K562 (cell line): Measurements from ENCODE around the gene TRABD. TPM values are rescaled to one million over a fixed set of nuclear protein-coding genes. Genes with fewer than 3 reads are reported as not detected.

Experiments used
- ATAC-seq: fragments of 200-7000 bp; cut with Tn5 transposase; 3 replicates; pipeline ENCODE4 v1.9.1; 2020; ENCODE audit warnings: moderate library complexity
- BruUV-seq: library from RNA; stranded (reverse); fragments of 400-500 nt; replicated peaks from 2 replicates; lab custom pipeline; 2021; lab: Mats Ljungman, UMichigan
- CTCF ChIA-PET: fragments of 300-600 bp; formaldehyde crosslinking; extraction: SDS; loops from one replicate; lab custom pipeline; 2021; ENCODE audit warnings: low intra/inter-chr PET ratio; lab: Yijun Ruan, JAX
- POLR2A ChIA-PET: fragments of 300-600, 350-650 bp; sonication (Branson Sonifier 250); formaldehyde crosslinking; extraction: SDS; loops from one replicate; lab custom pipeline; 2021; ENCODE audit warnings: antibody characterized with exemption, inconsistent platforms; lab: Yijun Ruan, JAX
- DNase-seq, 4 experiments: peaks; one replicate each; pipeline versions ENCODE4 v3.0.0 to v3.0.0-alpha.2; 2011 to 2018; ENCODE audit warnings: low spot score in 3 of 4, mixed read lengths in 3 of 4; ENCODE audit errors: extremely low read depth in 1 of 4
- FAIRE-seq: peaks from 2 replicates; lab custom pipeline; 2011; peaks lifted over from hg19 to GRCh38; lab: Jason Lieb, UNC
- H2AFZ ChIP-seq: 2 replicates; pipeline ENCODE4 v1.6.0; 2011; ENCODE audit warnings: low read depth, low read length, control low read depth, inconsistent platforms
- H3K27ac ChIP-seq: fragments of 200-600 bp; 3 replicates; pipeline ENCODE4 v1.8.0; 2011; ENCODE audit warnings: low read depth, mild to moderate bottlenecking, control low read depth, inconsistent platforms, low read length, moderate library complexity, mixed read lengths; ENCODE audit errors: extremely low read depth
- H3K27me3 ChIP-seq, 2 experiments: fragments of 300-600 bp in 1 of 2; 2 replicates in 1 of 2; 3 replicates in 1 of 2; pipeline versions ENCODE4 v1.6.0 to v1.8.0; 2011; ENCODE audit warnings: inconsistent platforms in 2 of 2, low read length in 2 of 2, mild to moderate bottlenecking in 1 of 2, mixed read lengths in 1 of 2, moderate library complexity in 1 of 2; ENCODE audit not compliant: control insufficient read depth in 2 of 2, insufficient read depth in 2 of 2
- H3K36me3 ChIP-seq: fragments of 300-600 bp; 3 replicates; pipeline ENCODE4 v1.8.0; 2011; ENCODE audit warnings: mild to moderate bottlenecking, low read length, inconsistent platforms; ENCODE audit not compliant: control insufficient read depth, insufficient read depth
- H3K4me1 ChIP-seq, 2 experiments: fragments of 200-600 bp in 1 of 2; replicated peaks in 1 of 2; 2 replicates in 1 of 2; 3 replicates in 1 of 2; pipeline versions ENCODE4 v1.5.1 to v1.8.0; 2011; ENCODE audit warnings: inconsistent platforms in 2 of 2, low read length in 2 of 2, mild to moderate bottlenecking in 1 of 2, mixed read lengths in 1 of 2, moderate library complexity in 1 of 2; ENCODE audit not compliant: control insufficient read depth in 2 of 2, insufficient read depth in 2 of 2
- H3K4me2 ChIP-seq: 2 replicates; pipeline ENCODE4 v1.6.1; 2011; ENCODE audit warnings: low read length, control low read depth, inconsistent platforms, mixed read lengths; ENCODE audit not compliant: insufficient read depth
- H3K4me3 ChIP-seq: fragments of 200-600 bp; sonication (generic), shearing (Covaris generic); 2 replicates; pipeline ENCODE4 v1.5.1; 2016; ENCODE audit warnings: control low read depth, inconsistent platforms
- H3K79me2 ChIP-seq: fragments of 200-600 bp; 3 replicates; pipeline ENCODE4 v1.8.0; 2011; ENCODE audit warnings: low read length, inconsistent platforms; ENCODE audit not compliant: control insufficient read depth, insufficient read depth
- H3K9ac ChIP-seq, 2 experiments: 2 replicates each; pipeline versions ENCODE4 v1.6.0 to v1.6.1; 2011; ENCODE audit warnings: low read depth in 2 of 2, low read length in 2 of 2, control low read depth in 1 of 2, inconsistent platforms in 1 of 2, mild to moderate bottlenecking in 1 of 2, mixed read lengths in 1 of 2; ENCODE audit not compliant: insufficient read depth in 1 of 2
- H3K9me1 ChIP-seq: one replicate; pipeline ENCODE4 v1.6.0; 2011; ENCODE audit warnings: inconsistent platforms, mild to moderate bottlenecking, low read length, moderate library complexity; ENCODE audit not compliant: control insufficient read depth, insufficient read depth
- H3K9me3 ChIP-seq: replicated peaks from 2 replicates; pipeline ENCODE4 v1.5.1; 2011; ENCODE audit warnings: low read depth, low read length, inconsistent platforms; ENCODE audit not compliant: control insufficient read depth, insufficient read depth
- H4K20me1 ChIP-seq: replicated peaks from 2 replicates; pipeline ENCODE4 v1.6.1; 2011; ENCODE audit warnings: low read length, inconsistent platforms, mixed read lengths; ENCODE audit not compliant: control insufficient read depth, insufficient read depth
- MAFG ChIP-seq: fragments of 450-650 bp; conservative IDR thresholded peaks from 2 replicates; pipeline ENCODE4 v1.6.1; 2016; ENCODE audit warnings: missing genetic modification characterization, missing compliant biosample characterization
- POLR2G ChIP-seq: fragments of 200-400 bp; formaldehyde crosslinking; IDR thresholded peaks from 2 replicates; pipeline ENCODE4 v1.6.1; 2017; ENCODE audit warnings: low read depth, mild to moderate bottlenecking, antibody characterized with exemption, low read length, moderate library complexity
- WGBS: fragments of 100-300 bp; shearing (Covaris generic); methylation state at CpG from one replicate; pipeline ENCODE4 v1.1.6; 2016; ENCODE audit warnings: low coverage, mixed read lengths; ENCODE audit not compliant: insufficient coverage; ENCODE audit errors: missing lambda C conversion rate; 5-methylcytosine and 5-hydroxymethylcytosine counted together
- in situ Hi-C: fragments of 300-500 bp; cut with MboI; formaldehyde crosslinking; loops from 4 replicates; pipeline ENCODE4 v1.15.0; 2018; ENCODE audit warnings: inconsistent platforms, mixed read lengths
- intact Hi-C: fragments of 100-400 bp; cut with micrococcal nuclease; formaldehyde crosslinking; loops from 2 replicates; pipeline ENCODE4 v1.14.2; 2022
- polyA plus RNA-seq, 8 experiments: library from polyadenylated mRNA; depleted of rRNA in 4 of 8; stranded (reverse) in 5 of 8; unstranded in 3 of 8; fragments of >200 nt; fragmentation: Nextera tagmentation in 2 of 8; fragmentation: Illumina TruSeq in 1 of 8; extraction: Ambion mirVana in 2 of 8; extraction: Trizol in 1 of 8; gene quantifications; 2 replicates each; pipeline versions ENCODE4 v1.2.1 to v1.2.3, GENCODE V29; 2011 to 2014; ENCODE audit warnings: inconsistent platforms in 1 of 8, missing spikeins in 1 of 8
- total RNA-seq, 7 experiments: library from RNA; depleted of rRNA in 6 of 7; stranded (reverse); fragments of >200 nt in 6 of 7; fragmentation: Illumina TruSeq in 2 of 7; extraction: Trizol in 2 of 7; gene quantifications; 2 replicates each; pipeline versions ENCODE4 v1.2.1 to v1.2.3, GENCODE V29; 2011 to 2021; ENCODE audit warnings: low replicate concordance in 1 of 7
- TF ChIP-seq, protein P1 (sequence below): sonication (generic); formaldehyde crosslinking; IDR thresholded peaks from 2 replicates; pipeline ENCODE4 v1.8.1; 2023; ENCODE audit warnings: mild to moderate bottlenecking, missing genetic modification reagents

The TRABD gene
- total and polyA plus RNA-seq, 9 of the 15 experiments (the other 6 are each of a cell fraction or from before 2014, with no cell fraction given): 0.08 to 62.9 (median 14.0) TPM

GRCh38 chr22:50226875-50227165 is 41.1 kb downstream of the TRABD start:
- no peak overlapping the region for H3K4me3 ChIP-seq
- BruUV-seq: no TSS peak
- no peaks in the 10 kb centered on the region for H4K20me1 ChIP-seq
- no peak overlapping the region for H3K27ac ChIP-seq
- intact Hi-C loops: no loop called here
- no peak overlapping the region for H3K9ac ChIP-seq
- H3K9me1 ChIP-seq: no peaks in the 10 kb centered on the region
- no peaks in the 10 kb centered on the region for H3K79me2 ChIP-seq
- ATAC-seq (no peak), DNase-seq (no peak), FAIRE-seq (no peak)
- in situ Hi-C loops: no loop called here
- TF ChIP-seq, protein P1, sequence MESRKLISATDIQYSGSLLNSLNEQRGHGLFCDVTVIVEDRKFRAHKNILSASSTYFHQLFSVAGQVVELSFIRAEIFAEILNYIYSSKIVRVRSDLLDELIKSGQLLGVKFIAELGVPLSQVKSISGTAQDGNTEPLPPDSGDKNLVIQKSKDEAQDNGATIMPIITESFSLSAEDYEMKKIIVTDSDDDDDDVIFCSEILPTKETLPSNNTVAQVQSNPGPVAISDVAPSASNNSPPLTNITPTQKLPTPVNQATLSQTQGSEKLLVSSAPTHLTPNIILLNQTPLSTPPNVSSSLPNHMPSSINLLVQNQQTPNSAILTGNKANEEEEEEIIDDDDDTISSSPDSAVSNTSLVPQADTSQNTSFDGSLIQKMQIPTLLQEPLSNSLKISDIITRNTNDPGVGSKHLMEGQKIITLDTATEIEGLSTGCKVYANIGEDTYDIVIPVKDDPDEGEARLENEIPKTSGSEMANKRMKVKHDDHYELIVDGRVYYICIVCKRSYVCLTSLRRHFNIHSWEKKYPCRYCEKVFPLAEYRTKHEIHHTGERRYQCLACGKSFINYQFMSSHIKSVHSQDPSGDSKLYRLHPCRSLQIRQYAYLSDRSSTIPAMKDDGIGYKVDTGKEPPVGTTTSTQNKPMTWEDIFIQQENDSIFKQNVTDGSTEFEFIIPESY (CRISPR knock-in tag): peak; percentile 19; the same call in 1 of the 2 replicates
- TF ChIP-seq POLR2G (0 out of 2 replicates have a peak, but pooled peaks have one; percentile 1), MAFG (tag) (no peak)
- no peaks in the 10 kb centered on the region for H3K27me3 ChIP-seq
- POLR2A ChIA-PET: interaction anchor here (0.7 to 1.2 kb wide), 3 partner anchors 9 to 23 kb away, joined by 3 to 4 read pairs (median 3); no protein-coding TSS in a partner anchor
- H3K4me1 ChIP-seq: peaks cover 0 to 12% of the 10 kb centered on the region in 2 experiments; a peak in 2 of 5 replicates
- no peaks in the 10 kb centered on the region for H3K9me3 ChIP-seq
- CTCF ChIA-PET: no interaction called here
- H2AFZ ChIP-seq: no peak overlapping the region
- H3K36me3 ChIP-seq: peaks cover 42% of the 10 kb centered on the region; the same call in 2 of the 3 replicates
- no peak overlapping the region for H3K4me2 ChIP-seq
- WGBS: 93% methylated on average over 15 of the region's 18 CpGs
